Sigmoid colon (tissue), 7 donors: ENCODE measurements around the gene MATCAP1. TPM values are rescaled to one million over a fixed set of nuclear protein-coding genes. Genes with fewer than 3 reads are reported as not detected.

ENCODE experiments used
- DNase-seq: peaks from one replicate; pipeline ENCODE4 v3.0.0-alpha.2; 2019
- H3K27ac ChIP-seq, 4 donors: fragments of 200-600 bp; sonication (generic); one replicate each; pipeline ENCODE4 v1.5.1; 2016 to 2019; ENCODE audit warnings: mild to moderate bottlenecking in 1 of 4
- H3K27me3 ChIP-seq, 3 donors: fragments of 200-600 bp; sonication (generic); one replicate each; pipeline ENCODE4 v1.5.1; 2019; ENCODE audit warnings: mild to moderate bottlenecking in 1 of 3
- H3K36me3 ChIP-seq, 4 donors: fragments of 200-600 bp; sonication (generic); one replicate each; pipeline ENCODE4 v1.5.1; 2016 to 2019
- H3K4me1 ChIP-seq, 4 donors: fragments of 200-600 bp; sonication (generic); one replicate each; pipeline ENCODE4 v1.5.1; 2017 to 2019
- H3K4me3 ChIP-seq, 4 donors: fragments of 200-600 bp; sonication (generic); one replicate each; pipeline ENCODE4 v1.5.1; 2017 to 2019; ENCODE audit warnings: mild to moderate bottlenecking in 2 of 4, moderate library complexity in 1 of 4
- H3K9me3 ChIP-seq, 4 donors: fragments of 200-600 bp in 3 of 4; sonication (generic) in 3 of 4; one replicate each; pipeline versions ENCODE4 v1.5.1 to v1.6.1; 2013 to 2019
- CTCF ChIP-seq, 4 experiments: fragments of 450-650 bp in 3 of 4; fragments of 200-600 bp in 1 of 4; IDR thresholded peaks; one replicate each; pipeline ENCODE4 v1.5.1; 2016 to 2019; ENCODE audit warnings: antibody characterized with exemption in 4 of 4, mild to moderate bottlenecking in 3 of 4, moderate library complexity in 2 of 4
- EP300 ChIP-seq, 4 donors: sonication (generic); formaldehyde crosslinking; IDR thresholded peaks; one replicate each; pipeline ENCODE4 v1.6.1; 2017; ENCODE audit warnings: antibody characterized with exemption in 4 of 4
- POLR2A ChIP-seq, 2 donors: fragments of 450-650 bp; IDR thresholded peaks; one replicate each; pipeline ENCODE4 v1.6.1; 2016; ENCODE audit warnings: antibody characterized with exemption in 2 of 2, mild to moderate bottlenecking in 2 of 2, moderate library complexity in 2 of 2
- POLR2AphosphoS5 ChIP-seq, 4 donors: sonication (generic); formaldehyde crosslinking; IDR thresholded peaks; one replicate each; pipeline ENCODE4 v1.6.1; 2017; ENCODE audit warnings: antibody characterized with exemption in 4 of 4
- WGBS, 2 donors: extraction: QIAGEN DNeasy Blood & Tissue Kit; methylation state at CpG; one replicate each; pipeline ENCODE4 v1.1.7; 2013; 5-methylcytosine and 5-hydroxymethylcytosine counted together
- intact Hi-C: fragments of 100-400 bp; cut with DNase I; formaldehyde crosslinking; loops from one replicate; pipeline ENCODE4 v1.15.1; 2023
- polyA plus RNA-seq, 3 donors: library from polyadenylated mRNA; stranded (reverse); fragments of 200-250 nt; gene quantifications; one replicate each; pipeline ENCODE4 v1.2.3, GENCODE V29; 2013
- total RNA-seq, 4 donors: library from RNA; depleted of rRNA; stranded (reverse); fragments of >200 nt; gene quantifications; one replicate each; pipeline ENCODE4 v1.1.0, GENCODE V29; 2016
- donor health status: healthy with polysubstance abuse.
- donor health status: Bipolar disorder and iron deficiency.
- donor health status: healthy.

Gene MATCAP1
- total and polyA plus RNA-seq, 7 donors = 3.0 to 30.3 (median 9.4) TPM

DNA sequence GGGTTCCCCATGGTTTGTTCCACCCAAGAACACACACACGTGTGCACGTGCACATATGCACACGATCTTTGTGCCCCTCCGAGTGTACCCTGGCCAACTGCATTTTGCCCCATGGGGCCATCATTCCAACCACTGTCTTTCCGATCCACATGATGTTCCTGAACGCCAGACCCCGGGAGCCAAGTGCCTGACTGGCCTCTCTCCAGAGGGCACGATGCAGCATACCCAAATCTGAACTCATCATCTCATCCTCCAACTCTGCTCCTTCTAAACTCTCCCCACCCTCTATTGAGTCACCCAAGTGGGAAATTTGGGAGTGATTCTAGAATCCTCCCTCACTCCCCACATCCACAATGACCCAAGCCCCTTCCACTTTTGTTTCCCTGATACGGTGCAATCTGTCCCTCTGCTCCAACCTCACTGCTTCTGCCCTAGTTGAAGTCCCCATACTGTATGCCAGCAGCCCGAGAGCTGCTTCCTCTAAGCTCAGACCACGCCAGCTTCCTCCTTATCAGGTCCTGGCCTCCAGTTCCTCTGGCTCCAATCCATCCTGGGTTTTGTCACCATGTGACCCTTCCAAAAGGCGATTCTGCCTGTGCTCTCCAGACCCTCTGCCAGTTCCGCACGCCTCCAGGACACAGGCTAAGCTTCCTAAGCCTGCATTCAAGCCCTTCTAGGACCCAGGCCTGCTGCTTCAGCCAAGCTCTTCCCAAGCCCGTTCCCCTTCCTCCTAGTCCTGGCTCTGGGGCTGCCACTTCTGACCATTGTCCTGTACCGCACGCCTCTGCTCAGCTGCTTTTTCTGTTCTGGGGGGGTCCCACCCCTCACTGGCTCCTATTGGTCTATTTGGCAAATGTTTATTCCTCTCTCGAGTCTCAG, 33.1 kb upstream of the MATCAP1 start:
- H3K27me3 ChIP-seq = no peaks in the 10 kb centered on the region
- no peak overlapping the region for H3K4me3 ChIP-seq
- TF ChIP-seq CTCF (IDR thresholded peaks at IDR 0.05) (no peak), POLR2AphosphoS5 (IDR thresholded peaks at IDR 0.05) (no peak), EP300 (IDR thresholded peaks at IDR 0.05) (no peak), POLR2A (IDR thresholded peaks at IDR 0.05) (no peak)
- intact Hi-C loops = no loop called here
- WGBS, 2 donors = 73 to 84% methylated on average over 18 of the region's 18 CpGs
- H3K36me3 ChIP-seq = no peaks in the 10 kb centered on the region
- H3K4me1 ChIP-seq = no peaks in the 10 kb centered on the region
- no peaks in the 10 kb centered on the region for H3K9me3 ChIP-seq
- H3K27ac ChIP-seq = peak overlapping the region in 1 of 4 donors; percentile 29
- no peak for DNase-seq

- intact Hi-C loops = no loop called here
- no peaks in the 10 kb centered on the region for H3K36me3 ChIP-seq
- 68 to 74% methylated on average over 5 of the region's 5 CpGs for WGBS, 2 donors
Measured at GRCh38 chr16:67215706-67216105, 31.9 kb upstream of the MATCAP1 start.

GRCh38 chr16:67213197-67214019, 29.6 kb upstream of the MATCAP1 start:
- DNase-seq = no peak
- no peak overlapping the region for H3K4me3 ChIP-seq

More at GRCh38 chr16:67215706-67216105, 31.9 kb upstream of the MATCAP1 start:
- TF ChIP-seq POLR2AphosphoS5 (IDR thresholded peaks at IDR 0.05) (no peak), POLR2A (IDR thresholded peaks at IDR 0.05) (no peak), EP300 (IDR thresholded peaks at IDR 0.05) (no peak), CTCF (IDR thresholded peaks at IDR 0.05) (no peak)
- Histone ChIP-seq H3K27me3 (no peaks in the 10 kb centered on the region), H3K4me1 (no peaks in the 10 kb centered on the region), H3K27ac (no peak overlapping the region), H3K9me3 (no peaks in the 10 kb centered on the region), H3K4me3 (no peak overlapping the region)
- no peak for DNase-seq

GRCh38 chr16:67212766-67213165, 29.0 kb upstream of the MATCAP1 start:
- Histone ChIP-seq H3K9me3 (no peaks in the 10 kb centered on the region), H3K4me3 (no peak overlapping the region), H3K36me3 (no peaks in the 10 kb centered on the region), H3K27ac (no peak overlapping the region), H3K4me1 (no peaks in the 10 kb centered on the region), H3K27me3 (no peaks in the 10 kb centered on the region)
- no peak for DNase-seq
- intact Hi-C loops = no loop called here
- TF ChIP-seq CTCF (IDR thresholded peaks at IDR 0.05) (no peak), POLR2AphosphoS5 (IDR thresholded peaks at IDR 0.05) (no peak), POLR2A (IDR thresholded peaks at IDR 0.05) (no peak), EP300 (IDR thresholded peaks at IDR 0.05) (no peak)

More at GRCh38 chr16:67213197-67214019, 29.6 kb upstream of the MATCAP1 start:
- H3K4me1 ChIP-seq = no peaks in the 10 kb centered on the region
- intact Hi-C loops = no loop called here
- TF ChIP-seq POLR2AphosphoS5 (IDR thresholded peaks at IDR 0.05) (no peak), POLR2A (IDR thresholded peaks at IDR 0.05) (no peak), EP300 (IDR thresholded peaks at IDR 0.05) (no peak), CTCF (IDR thresholded peaks at IDR 0.05) (no peak)
- no peaks in the 10 kb centered on the region for H3K27me3 ChIP-seq
- H3K9me3 ChIP-seq = no peaks in the 10 kb centered on the region
- no peaks in the 10 kb centered on the region for H3K36me3 ChIP-seq
- H3K27ac ChIP-seq = no peak overlapping the region
- WGBS, 2 donors = 74 to 84% methylated on average over 8 of the region's 8 CpGs
